Measurements from ENCODE around the gene RAB27B. TPM values are rescaled to one million over a fixed set of nuclear protein-coding genes. Genes with fewer than 3 reads are reported as not detected.

Gene RAB27B
- total RNA-seq, 1 experiment from 2014 or later, result 0.87 TPM

- TF ChIP-seq USF2 (CRISPR knock-in tag; IDR thresholded peaks at IDR 0.05) (no peak), ERG (CRISPR knock-in tag; IDR thresholded peaks at IDR 0.05) (no peak), IRF1 (CRISPR knock-in tag; IDR thresholded peaks at IDR 0.05) (no peak)
Observed at GRCh38 chr18:54780970-54781369, 47.3 kb upstream of the RAB27B start (continued).

GRCh38 chr18:54783139-54783538 is 45.1 kb upstream of the RAB27B start:
- TF ChIP-seq MLX (CRISPR knock-in tag; IDR thresholded peaks at IDR 0.05), result no peak
- no peak for TF ChIP-seq TP53 (CRISPR knock-in tag; IDR thresholded peaks at IDR 0.05)
- TF ChIP-seq ZMAT4 (CRISPR knock-in tag; IDR thresholded peaks at IDR 0.05), result no peak
- no peak for TF ChIP-seq ARID4B (CRISPR knock-in tag; IDR thresholded peaks at IDR 0.05; ENCODE audit: borderline replicate concordance)
- TF ChIP-seq RORB (CRISPR knock-in tag; IDR thresholded peaks at IDR 0.05), result no peak
- TF ChIP-seq AFF4 (CRISPR knock-in tag; IDR thresholded peaks at IDR 0.05; ENCODE audit: borderline replicate concordance), result no peak
- no peak for TF ChIP-seq NFATC4 (CRISPR knock-in tag; IDR thresholded peaks at IDR 0.05)
- TF ChIP-seq MXD4 (CRISPR knock-in tag; IDR thresholded peaks at IDR 0.05; ENCODE audit: borderline replicate concordance), result no peak
- TF ChIP-seq ATF2 (CRISPR knock-in tag; IDR thresholded peaks at IDR 0.05; ENCODE audit: borderline replicate concordance, low read depth), result no peak
- no peak for TF ChIP-seq SMAD4 (CRISPR knock-in tag; IDR thresholded peaks at IDR 0.05)
- no peak for TF ChIP-seq TCF7 (CRISPR knock-in tag; IDR thresholded peaks at IDR 0.05; ENCODE audit: low read depth)
- no peak for DNase-seq (ENCODE audit: low spot score)
- Mint-ChIP-seq H3K4me3 (no peak overlapping the region), H3K27me3 (ENCODE audit: low read depth) (no peaks in the 10 kb centered on the region), H3K4me1 (no peaks in the 10 kb centered on the region), H3K9me3 (peaks cover 14% of the 10 kb centered on the region), H3K36me3 (no peaks in the 10 kb centered on the region), H3K27ac (no peak overlapping the region)
- POLR2A ChIA-PET, result no interaction called here
- CTCF ChIA-PET, result no interaction called here
- no peak for ATAC-seq

Data from WTC11 (cell line).